Breast epithelium (tissue), 3 donors: ENCODE measurements around the gene KYNU.

Source experiments
- CTCF ChIP-seq, 3 donors: fragments of 450-650 bp; IDR thresholded peaks; one replicate each; pipeline ENCODE4 v1.5.1; 2016 to 2017; ENCODE audit warnings: antibody characterized with exemption in 3 of 3, mild to moderate bottlenecking in 3 of 3, moderate library complexity in 3 of 3
- POLR2AphosphoS5 ChIP-seq, 3 donors: sonication (generic); formaldehyde crosslinking; IDR thresholded peaks; one replicate each; pipeline ENCODE4 v1.6.1; 2017; ENCODE audit warnings: antibody characterized with exemption in 3 of 3

DNA sequence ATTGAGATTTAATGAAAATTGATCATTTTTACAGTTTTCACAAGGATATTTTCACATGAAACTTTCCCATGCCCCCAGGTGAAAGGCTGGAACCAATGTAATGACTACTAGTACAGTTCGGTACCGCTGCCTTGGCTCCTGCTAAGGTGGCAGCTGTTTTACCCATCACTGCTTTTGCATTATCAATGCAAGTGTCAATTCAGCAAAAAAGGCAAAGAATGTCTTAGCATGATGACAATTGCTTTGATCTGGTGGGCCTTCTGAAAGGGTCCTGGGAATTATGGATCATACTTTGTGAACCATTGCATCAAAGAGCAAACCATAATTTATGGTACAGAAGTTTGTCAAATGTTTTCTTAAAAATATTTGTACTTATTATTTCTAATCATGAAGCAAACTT is 107.2 kb downstream of the KYNU start:
- no peak for TF ChIP-seq POLR2AphosphoS5 (IDR thresholded peaks at IDR 0.05)
- TF ChIP-seq CTCF (IDR thresholded peaks at IDR 0.05) = no peak
